Mammary epithelial cell (primary cell): ENCODE results near the gene MRTO4.

Experiments used
- EZH2 ChIP-seq: IDR thresholded peaks from 2 replicates; pipeline ENCODE4 v1.6.1; 2012; ENCODE audit warnings: low read length, inconsistent platforms, borderline replicate concordance
- TF ChIP-seq, protein P1 (sequence below), 2 donors: IDR thresholded peaks in 1 of 2; conservative IDR thresholded peaks in 1 of 2; 2 replicates each; pipeline ENCODE4 v1.5.1; 2011 to 2012; ENCODE audit warnings: inconsistent platforms in 2 of 2, low read length in 2 of 2, mild to moderate bottlenecking in 2 of 2, control low read depth in 1 of 2, low read depth in 1 of 2; ENCODE audit not compliant: insufficient read depth in 1 of 2; ENCODE audit errors: extremely low read depth in 1 of 2

DNA sequence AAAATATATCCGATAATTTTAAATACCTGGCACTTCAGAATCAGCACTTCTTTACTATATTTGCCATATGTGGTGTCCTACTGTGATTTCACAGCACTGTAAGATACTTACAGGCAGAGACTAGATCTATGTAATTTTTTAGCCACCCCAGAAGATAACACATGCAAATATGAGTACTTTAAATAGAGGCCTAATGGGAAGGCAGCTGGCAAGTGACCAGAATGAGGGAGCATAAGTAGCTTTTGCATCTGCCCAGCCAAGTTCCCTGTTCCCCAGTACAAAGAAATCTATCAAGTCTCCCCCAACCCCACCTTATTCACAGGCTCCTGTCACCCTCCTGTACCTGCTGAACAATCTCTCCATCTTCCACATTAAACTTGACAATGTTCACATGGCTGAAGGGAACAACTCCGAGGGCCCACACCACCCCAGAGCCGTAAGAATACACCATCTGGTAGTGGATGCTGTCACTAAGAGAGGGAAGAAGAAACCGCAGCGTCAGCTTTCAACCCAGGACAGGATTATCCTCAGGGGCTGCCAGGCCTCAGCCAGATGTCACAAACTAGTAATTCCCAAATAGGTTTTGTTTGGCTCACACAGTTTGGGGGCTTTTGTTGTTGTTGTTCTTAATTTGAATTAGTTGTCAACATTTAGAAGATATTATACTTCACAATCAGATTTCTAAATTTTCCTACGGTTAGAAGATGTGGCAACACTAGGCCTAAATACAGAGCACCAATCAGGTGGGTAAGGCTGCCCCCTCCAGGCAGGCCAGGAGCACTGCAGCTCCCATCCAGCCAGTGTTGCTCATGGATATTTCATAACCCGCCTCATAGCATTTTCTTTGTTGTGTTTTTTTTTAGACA, 10.7 kb upstream of the MRTO4 start:
- TF ChIP-seq, protein P1, sequence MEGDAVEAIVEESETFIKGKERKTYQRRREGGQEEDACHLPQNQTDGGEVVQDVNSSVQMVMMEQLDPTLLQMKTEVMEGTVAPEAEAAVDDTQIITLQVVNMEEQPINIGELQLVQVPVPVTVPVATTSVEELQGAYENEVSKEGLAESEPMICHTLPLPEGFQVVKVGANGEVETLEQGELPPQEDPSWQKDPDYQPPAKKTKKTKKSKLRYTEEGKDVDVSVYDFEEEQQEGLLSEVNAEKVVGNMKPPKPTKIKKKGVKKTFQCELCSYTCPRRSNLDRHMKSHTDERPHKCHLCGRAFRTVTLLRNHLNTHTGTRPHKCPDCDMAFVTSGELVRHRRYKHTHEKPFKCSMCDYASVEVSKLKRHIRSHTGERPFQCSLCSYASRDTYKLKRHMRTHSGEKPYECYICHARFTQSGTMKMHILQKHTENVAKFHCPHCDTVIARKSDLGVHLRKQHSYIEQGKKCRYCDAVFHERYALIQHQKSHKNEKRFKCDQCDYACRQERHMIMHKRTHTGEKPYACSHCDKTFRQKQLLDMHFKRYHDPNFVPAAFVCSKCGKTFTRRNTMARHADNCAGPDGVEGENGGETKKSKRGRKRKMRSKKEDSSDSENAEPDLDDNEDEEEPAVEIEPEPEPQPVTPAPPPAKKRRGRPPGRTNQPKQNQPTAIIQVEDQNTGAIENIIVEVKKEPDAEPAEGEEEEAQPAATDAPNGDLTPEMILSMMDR (conservative IDR thresholded peaks at IDR 0.05 in 1 of 2, IDR thresholded peaks at IDR 0.05 in 1 of 2; ENCODE audit: extremely low read depth in 1 of 2, insufficient read depth in 1 of 2, low read depth in 1 of 2, low read length in 2 of 2) = peak; percentile 91 to 99
- no peak for TF ChIP-seq EZH2
